Kidney epithelial cell (primary cell): ENCODE results near the gene ZNF641. TPM values are rescaled to one million over a fixed set of nuclear protein-coding genes. Genes with fewer than 3 reads are reported as not detected.
A peak's percentile ranks its signal among the peaks of the same experiment; 100 is the strongest.

Experiments
- DNase-seq: peaks from one replicate; pipeline ENCODE4 v3.0.0-alpha.2; 2010; ENCODE audit warnings: low read depth
- H3K27me3 ChIP-seq: 2 replicates; pipeline ENCODE4 v1.6.0; 2011; ENCODE audit warnings: low read length; ENCODE audit not compliant: control insufficient read depth, insufficient read depth
- H3K36me3 ChIP-seq: 2 replicates; pipeline ENCODE4 v1.5.1; 2011; ENCODE audit warnings: low read length; ENCODE audit not compliant: control insufficient read depth, insufficient read depth
- H3K4me3 ChIP-seq: 2 replicates; pipeline ENCODE4 v1.5.1; 2011; ENCODE audit warnings: low read depth, mild to moderate bottlenecking, control low read depth, low read length
- CTCF ChIP-seq: IDR thresholded peaks from 2 replicates; pipeline ENCODE4 v1.5.1; 2011; ENCODE audit warnings: mild to moderate bottlenecking, moderate library complexity, low read length, control low read depth, inconsistent platforms; ENCODE audit not compliant: insufficient read depth, poor library complexity, severe bottlenecking
- total RNA-seq: library from RNA; depleted of rRNA; stranded (reverse); fragments of >200 nt; gene quantifications from 2 replicates; pipeline ENCODE4 v1.2.3, GENCODE V29; 2015

Gene ZNF641
- 13.3 and 13.5 TPM in 2 replicates for total RNA-seq

- DNase-seq = no peak
- no peaks in the 10 kb centered on the region for H3K36me3 ChIP-seq
- H3K27me3 ChIP-seq = no peaks in the 10 kb centered on the region
- TF ChIP-seq CTCF = no peak
- H3K4me3 ChIP-seq = peak within 1 kb of the TSS; percentile 86
Observed at GRCh38 chr12:48350249-48351021, at the start of gene ZNF641. TSS of gene ZNF641 (minus strand) at chr12:48350919. CDS start at chr12:48348090, 2,829 bp downstream.

- no peak for DNase-seq
- TF ChIP-seq CTCF = no peak
- no peaks in the 10 kb centered on the region for H3K36me3 ChIP-seq
- H3K27me3 ChIP-seq = no peaks in the 10 kb centered on the region
- no peak overlapping the region for H3K4me3 ChIP-seq
Observed at GRCh38 chr12:48390026-48390425, 39.3 kb upstream of the ZNF641 start.

GRCh38 chr12:48389409-48389808 lies 38.7 kb upstream of the ZNF641 start:
- H3K27me3 ChIP-seq = no peaks in the 10 kb centered on the region
- DNase-seq = no peak
- no peak overlapping the region for H3K4me3 ChIP-seq
- no peak for TF ChIP-seq CTCF
- H3K36me3 ChIP-seq = no peaks in the 10 kb centered on the region

- Histone ChIP-seq H3K36me3 (no peaks in the 10 kb centered on the region), H3K27me3 (no peaks in the 10 kb centered on the region), H3K4me3 (no peak overlapping the region)
- DNase-seq = no peak
- TF ChIP-seq CTCF = no peak
Observed at GRCh38 chr12:48388938-48389337, 38.2 kb upstream of the ZNF641 start.

GRCh38 chr12:48388460-48388859 lies 37.7 kb upstream of the ZNF641 start:
- Histone ChIP-seq H3K4me3 (no peak overlapping the region), H3K27me3 (no peaks in the 10 kb centered on the region), H3K36me3 (no peaks in the 10 kb centered on the region)
- no peak for TF ChIP-seq CTCF
- DNase-seq = no peak

- Histone ChIP-seq H3K27me3 (no peaks in the 10 kb centered on the region), H3K36me3 (no peaks in the 10 kb centered on the region), H3K4me3 (no peak overlapping the region)
- no peak for DNase-seq
- no peak for TF ChIP-seq CTCF
Observed at GRCh38 chr12:48380596-48380995, 29.9 kb upstream of the ZNF641 start.
